Hematopoietic multipotent progenitor cell treated with erythropoietin and hydrocortisone succinate and interleukin-3 and kit ligand, for 17 days (in vitro differentiated cells): ENCODE measurements around the gene WBP2NL.

Source experiments
- DNase-seq: peaks from one replicate; pipeline ENCODE4 v3.0.0-alpha.2; 2015; ENCODE audit warnings: low spot score

WBP2NL gene

DNA sequence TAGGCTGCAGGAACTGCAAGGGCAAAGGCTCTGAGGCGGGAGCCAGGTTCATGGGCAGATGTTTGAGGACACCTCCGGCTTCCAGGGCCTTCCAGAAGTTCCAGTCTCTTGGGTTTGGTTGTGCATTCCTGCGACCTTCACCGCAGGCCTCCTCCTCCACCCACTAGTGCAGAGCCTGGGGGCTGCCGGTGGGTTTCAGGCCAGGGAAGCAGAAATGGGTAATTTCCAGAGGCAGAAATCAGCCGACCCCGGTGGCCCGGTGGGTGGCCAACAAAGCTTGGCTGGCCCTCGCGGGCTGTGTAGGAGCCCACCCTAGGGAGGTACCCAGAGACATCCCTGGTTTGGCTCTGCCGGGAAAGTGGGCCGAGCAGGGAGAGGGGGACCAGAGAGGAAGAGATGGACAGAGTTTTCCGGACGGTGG, 75.0 kb downstream of the WBP2NL start:
- no peak for DNase-seq

DNA sequence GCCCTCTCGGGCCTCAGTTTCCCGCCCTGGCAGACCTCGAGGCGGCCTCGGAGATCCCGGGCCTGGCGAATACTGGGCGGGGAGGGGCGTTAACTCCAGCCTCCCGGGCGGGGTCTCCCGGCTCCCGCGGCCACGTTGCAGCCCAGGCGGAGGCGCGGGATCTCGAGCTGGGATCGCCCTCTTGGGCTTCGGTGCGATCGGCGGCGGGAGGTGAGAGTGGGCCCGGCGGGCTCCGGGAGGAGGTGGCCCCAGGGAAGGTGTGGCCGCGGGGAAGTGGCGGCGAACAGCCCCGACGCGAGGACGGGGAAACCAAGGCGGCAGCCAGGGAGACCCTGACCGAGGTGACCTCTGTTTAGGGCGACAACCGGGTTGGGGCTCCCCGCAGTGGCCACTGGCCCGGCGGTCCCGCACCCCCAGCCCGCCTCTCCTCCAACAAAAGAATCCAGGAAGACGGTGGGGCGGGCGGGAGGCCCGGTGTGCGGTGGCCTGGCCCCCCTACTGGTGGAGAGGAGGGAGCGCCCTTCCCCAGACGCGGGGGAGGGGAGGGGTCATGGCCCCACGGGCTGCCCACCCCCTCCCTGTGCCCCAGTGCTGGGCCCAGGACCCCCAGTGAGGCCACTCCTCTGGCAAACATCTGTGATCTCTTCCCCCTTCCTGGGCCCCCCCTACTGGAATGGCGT, 75.7 kb downstream of the WBP2NL start, which contains the start of gene PHETA2:
Gene PHETA2, plus strand, starts transcription at position 117 of the 680 bp plus-strand sequence. CDS start 3,046 bp downstream, outside the sequence.
- peak; percentile 31 for DNase-seq

DNA sequence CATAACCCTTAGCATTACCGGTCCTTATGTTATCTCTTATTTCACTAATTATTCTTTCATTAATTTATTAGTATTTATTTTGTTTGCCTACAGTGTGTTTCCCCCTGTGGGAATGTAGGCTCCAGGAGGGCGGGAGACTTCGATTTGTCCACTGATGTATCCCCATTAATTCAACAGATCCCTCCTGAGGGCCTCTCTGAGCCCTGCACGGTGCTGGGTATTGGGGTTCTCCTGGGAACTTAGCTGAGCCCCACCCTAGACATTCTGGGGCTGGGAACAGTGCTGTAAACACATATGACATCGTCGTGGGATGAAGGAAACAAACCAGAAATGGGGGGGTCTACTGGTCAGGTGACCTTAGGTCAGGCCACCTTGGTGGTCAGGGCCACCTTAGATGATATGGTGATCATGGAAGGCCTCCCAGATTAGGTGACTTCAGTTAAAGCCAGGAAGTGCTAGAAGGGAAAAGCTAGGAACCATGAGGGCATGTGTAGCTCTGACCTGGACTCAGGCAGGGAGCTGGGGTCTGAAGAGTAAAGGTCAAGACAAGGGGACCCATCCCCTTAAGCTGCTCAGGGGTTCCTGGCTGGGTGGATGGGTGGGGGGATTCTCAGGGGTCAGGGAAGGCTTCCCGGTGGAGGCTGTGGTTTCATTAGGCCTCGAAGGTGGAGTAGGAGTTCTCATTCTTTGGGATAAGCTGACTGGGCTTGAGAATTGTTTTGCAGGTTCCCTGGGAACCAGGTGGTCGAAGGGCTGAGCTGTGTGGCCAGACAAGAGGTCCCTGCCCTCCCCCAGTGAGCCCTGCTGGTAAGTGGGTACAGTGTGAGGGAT, 76.5 kb downstream of the WBP2NL start:
- no peak for DNase-seq

- DNase-seq, result no peak
These were observed 78.3 kb downstream of the WBP2NL start for GRCh38 chr22:42076764-42077485.

DNA sequence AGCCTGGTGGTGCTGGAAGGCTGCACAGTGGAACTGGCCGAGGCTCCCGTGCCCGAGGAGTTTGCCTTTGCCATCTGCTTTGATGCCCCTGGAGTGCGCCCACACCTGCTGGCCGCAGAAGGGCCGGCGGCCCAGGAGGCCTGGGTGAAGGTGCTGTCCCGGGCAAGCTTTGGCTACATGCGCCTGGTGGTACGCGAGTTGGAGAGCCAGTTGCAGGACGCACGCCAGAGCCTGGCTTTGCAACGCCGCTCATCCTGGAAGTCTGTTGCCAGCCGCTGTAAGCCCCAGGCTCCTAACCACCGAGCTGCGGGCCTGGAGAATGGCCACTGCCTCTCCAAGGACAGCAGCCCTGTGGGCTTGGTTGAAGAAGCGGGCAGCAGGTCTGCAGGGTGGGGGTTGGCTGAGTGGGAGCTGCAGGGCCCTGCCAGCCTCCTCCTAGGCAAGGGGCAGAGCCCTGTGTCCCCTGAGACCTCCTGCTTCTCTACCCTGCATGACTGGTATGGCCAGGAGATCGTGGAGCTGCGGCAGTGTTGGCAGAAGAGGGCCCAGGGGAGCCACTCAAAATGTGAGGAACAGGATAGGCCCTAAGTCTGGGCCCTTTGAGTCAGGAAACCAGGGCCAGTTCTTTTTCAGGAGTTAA, 79.0 kb downstream of the WBP2NL start:
- no peak for DNase-seq
